ENCODE data around the gene ALKBH1.
"Not testable (repeated sequence)": the region's sequence is repeated elsewhere in the genome, so short reads cannot be mapped to it uniquely, and the experiment has no call there.

Gene ALKBH1

DNA sequence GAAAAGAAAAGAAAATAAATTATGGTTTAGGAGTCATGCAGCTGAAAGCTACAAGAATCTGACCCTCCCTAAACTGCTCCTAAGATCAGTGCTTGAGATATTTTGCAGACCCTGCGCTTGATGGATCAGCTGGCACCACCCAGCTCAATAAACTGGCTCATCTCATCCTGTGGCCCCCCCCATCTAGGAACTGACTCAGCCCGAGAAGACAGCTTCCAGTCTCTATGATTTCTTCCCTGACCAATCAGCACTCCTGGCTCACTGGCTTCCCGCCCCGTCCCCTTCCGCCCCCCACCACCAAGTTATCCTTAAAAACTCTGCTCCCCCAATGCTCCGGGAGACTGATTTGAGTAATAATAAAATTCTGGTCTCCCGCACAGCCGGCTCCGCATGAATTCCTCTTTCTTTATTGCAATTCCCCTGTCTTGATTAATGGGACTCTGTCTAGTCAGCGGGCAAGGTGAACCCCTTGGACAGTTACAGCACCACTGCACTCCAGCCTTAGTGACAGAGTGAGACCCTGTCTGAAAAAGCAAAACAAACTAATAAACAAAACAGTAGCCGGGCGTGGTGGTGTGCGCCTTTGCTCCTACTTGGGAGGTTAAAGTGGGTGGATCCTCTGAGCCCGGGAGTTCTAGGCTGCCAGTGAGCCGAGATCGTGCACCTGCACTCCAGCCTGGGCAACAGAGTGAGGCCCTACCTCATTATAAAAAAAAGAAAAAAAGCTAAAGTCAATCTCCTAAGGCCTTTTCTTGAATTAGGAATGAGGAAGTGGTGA, 66.9 kb downstream of the ALKBH1 start:
- H3K9me3 ChIP-seq (ENCODE audit: control insufficient read depth, insufficient read depth, low read depth, low read length): no peaks in the 10 kb centered on the region
- H3K27ac ChIP-seq (ENCODE audit: extremely low read depth, low read depth, low read length): no peak overlapping the region
- CTCF ChIA-PET: no interaction called here
- no peaks in the 10 kb centered on the region for H3K4me1 ChIP-seq (ENCODE audit: control insufficient read depth, insufficient read depth, low read length)
- no peak for TF ChIP-seq ZNF37A (tag by site-specific recombination; IDR thresholded peaks at IDR 0.05)
- no peak for TF ChIP-seq ZNF184 (tag by site-specific recombination; IDR thresholded peaks at IDR 0.05)
- no peak for TF ChIP-seq KLF1 (tag by site-specific recombination; IDR thresholded peaks at IDR 0.05)
- no peak for TF ChIP-seq ZNF571 (tag by site-specific recombination; IDR thresholded peaks at IDR 0.05)
- POLR2A ChIA-PET: no interaction called here
- H3K36me3 ChIP-seq (ENCODE audit: control insufficient read depth in 2 of 2, insufficient read depth in 1 of 2, low read length in 2 of 2): no peaks in the 10 kb centered on the region
- H3K4me3 ChIP-seq (ENCODE audit: low read depth, low read length): no peak overlapping the region

GRCh38 chr14:77638771-77639171, 69.1 kb downstream of the ALKBH1 start:
- CTCF ChIA-PET: no interaction called here
- POLR2A ChIA-PET: interaction anchor here (0.6 kb wide), 1 partner anchor 171 kb away, joined by 4 read pairs; no protein-coding TSS in a partner anchor
- H3K27ac ChIP-seq (ENCODE audit: extremely low read depth, low read depth, low read length): no peak overlapping the region

DNA sequence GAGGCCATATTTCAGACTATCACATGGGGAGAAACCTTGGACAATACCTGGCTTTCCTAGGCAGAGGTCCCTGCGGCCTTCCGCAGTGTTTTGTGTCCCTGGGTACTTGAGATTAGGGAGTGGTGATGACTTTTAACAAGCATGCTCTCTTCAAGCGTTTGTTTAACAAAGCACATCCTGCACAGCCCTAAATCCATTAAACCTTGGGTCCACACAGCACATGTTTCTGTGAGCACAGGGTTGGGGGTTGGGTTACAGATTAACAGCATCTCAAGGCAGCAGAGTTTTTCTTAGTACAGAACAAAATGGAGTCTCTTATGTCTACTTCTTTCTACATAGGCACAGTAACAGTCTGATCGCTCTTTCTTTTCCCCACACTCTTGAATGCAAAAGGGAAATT, 72.0 kb downstream of the ALKBH1 start:
- H3K4me1 ChIP-seq (ENCODE audit: control insufficient read depth, insufficient read depth, low read length); H3K27ac ChIP-seq (ENCODE audit: extremely low read depth, low read depth, low read length); H3K36me3 ChIP-seq (ENCODE audit: control insufficient read depth in 2 of 2, insufficient read depth in 1 of 2, low read length in 2 of 2); POLR2A ChIA-PET; H3K9me3 ChIP-seq (ENCODE audit: control insufficient read depth, insufficient read depth, low read depth, low read length); CTCF ChIA-PET; H3K4me3 ChIP-seq (ENCODE audit: low read depth, low read length): not testable (repeated sequence)

More at GRCh38 chr14:77638771-77639171, 69.1 kb downstream of the ALKBH1 start:
- Histone ChIP-seq H3K4me3 (ENCODE audit: low read depth, low read length) (no peak overlapping the region), H3K9me3 (ENCODE audit: control insufficient read depth, insufficient read depth, low read depth, low read length) (no peaks in the 10 kb centered on the region), H3K36me3 (ENCODE audit: control insufficient read depth in 2 of 2, insufficient read depth in 1 of 2, low read length in 2 of 2) (no peaks in the 10 kb centered on the region), H3K4me1 (ENCODE audit: control insufficient read depth, insufficient read depth, low read length) (no peaks in the 10 kb centered on the region)
- TF ChIP-seq ZBTB26 (tag by site-specific recombination; optimal IDR thresholded peaks at IDR 0.05) (no peak), ZNF2 (tag by site-specific recombination; IDR thresholded peaks at IDR 0.05) (no peak), ZFP37 (tag by site-specific recombination; IDR thresholded peaks at IDR 0.05) (no peak), ZNF433 (tag by site-specific recombination; IDR thresholded peaks at IDR 0.05; ENCODE audit: low read depth) (no peak), ZNF621 (tag by site-specific recombination; IDR thresholded peaks at IDR 0.05) (no peak), HOXD13 (CRISPR knock-in tag; IDR thresholded peaks at IDR 0.05; ENCODE audit: borderline replicate concordance) (no peak), ZNF677 (tag by site-specific recombination; IDR thresholded peaks at IDR 0.05) (no peak), TCF7L2 (IDR thresholded peaks at IDR 0.05; ENCODE audit: borderline replicate concordance, low read depth, low read length) (no peak), ZNF558 (tag by site-specific recombination; IDR thresholded peaks at IDR 0.05) (no peak), ZNF843 (tag by site-specific recombination; IDR thresholded peaks at IDR 0.05) (no peak), ZNF521 (tag by site-specific recombination; IDR thresholded peaks at IDR 0.05) (no peak), FEZF1 (tag by site-specific recombination; IDR thresholded peaks at IDR 0.05) (no peak)

- H3K4me1 ChIP-seq (ENCODE audit: control insufficient read depth, insufficient read depth, low read length); CTCF ChIA-PET; H3K36me3 ChIP-seq (ENCODE audit: control insufficient read depth in 2 of 2, insufficient read depth in 1 of 2, low read length in 2 of 2); H3K27ac ChIP-seq (ENCODE audit: extremely low read depth, low read depth, low read length); POLR2A ChIA-PET; H3K9me3 ChIP-seq (ENCODE audit: control insufficient read depth, insufficient read depth, low read depth, low read length); H3K4me3 ChIP-seq (ENCODE audit: low read depth, low read length): not testable (repeated sequence)
Measured at GRCh38 chr14:77635466-77635865, 72.4 kb downstream of the ALKBH1 start.

Measured in HEK293 (cell line).